Fibroblast of lung (primary cell): Measurements from ENCODE around the gene TWIST2. TPM values are rescaled to one million over a fixed set of nuclear protein-coding genes. Genes with fewer than 3 reads are reported as not detected.

Source experiments
- DNase-seq, 2 donors: peaks; one replicate each; pipeline versions ENCODE4 v3.0.0 to v3.0.0-alpha.2; 2010; ENCODE audit warnings: low read depth in 2 of 2
- H2AFZ ChIP-seq: 2 replicates; pipeline ENCODE4 v1.5.1; 2012; ENCODE audit warnings: low read length, control low read depth, inconsistent platforms
- H3K27ac ChIP-seq: 2 replicates; pipeline ENCODE4 v1.5.1; 2011; ENCODE audit warnings: low read length, control low read depth; ENCODE audit not compliant: insufficient read depth
- H3K27me3 ChIP-seq: 2 replicates; pipeline ENCODE4 v1.5.1; 2011; ENCODE audit warnings: mild to moderate bottlenecking, low read length; ENCODE audit not compliant: control insufficient read depth, insufficient read depth
- H3K36me3 ChIP-seq: 2 replicates; pipeline ENCODE4 v1.5.1; 2011; ENCODE audit warnings: low read length; ENCODE audit not compliant: control insufficient read depth, insufficient read depth
- H3K4me1 ChIP-seq: 2 replicates; pipeline ENCODE4 v1.5.1; 2011; ENCODE audit warnings: low read length; ENCODE audit not compliant: control insufficient read depth, insufficient read depth; ENCODE audit errors: extremely low read depth
- H3K4me2 ChIP-seq: 2 replicates; pipeline ENCODE4 v1.5.1; 2011; ENCODE audit warnings: low read length, control low read depth; ENCODE audit not compliant: insufficient read depth; ENCODE audit errors: extremely low read depth
- H3K4me3 ChIP-seq, 4 experiments: fragments of 200-600 bp in 1 of 4; sonication (generic) in 1 of 4; replicated peaks in 1 of 4; 2 replicates each; pipeline ENCODE4 v1.5.1; 2011 to 2016; ENCODE audit warnings: low read length in 4 of 4, low read depth in 3 of 4, mild to moderate bottlenecking in 3 of 4, control low read depth in 2 of 4, inconsistent platforms in 1 of 4, mixed read lengths in 1 of 4; ENCODE audit not compliant: insufficient read depth in 1 of 4; ENCODE audit errors: control extremely low read depth in 1 of 4
- H3K79me2 ChIP-seq: 2 replicates; pipeline ENCODE4 v1.5.1; 2012; ENCODE audit warnings: mild to moderate bottlenecking, low read length, inconsistent platforms; ENCODE audit not compliant: control insufficient read depth, insufficient read depth
- H3K9ac ChIP-seq: 2 replicates; pipeline ENCODE4 v1.5.1; 2011; ENCODE audit warnings: mild to moderate bottlenecking, low read length, control low read depth; ENCODE audit not compliant: insufficient read depth
- H3K9me3 ChIP-seq: 2 replicates; pipeline ENCODE4 v1.5.1; 2012; ENCODE audit warnings: low read depth, low read length; ENCODE audit not compliant: control insufficient read depth, insufficient read depth
- H4K20me1 ChIP-seq: 2 replicates; pipeline ENCODE4 v1.5.1; 2011; ENCODE audit warnings: low read length; ENCODE audit not compliant: control insufficient read depth, insufficient read depth; ENCODE audit errors: extremely low read depth
- CTCF ChIP-seq, 2 donors: IDR thresholded peaks in 1 of 2; conservative IDR thresholded peaks in 1 of 2; 1 replicate in 1 of 2; 2 replicates in 1 of 2; pipeline ENCODE4 v1.5.1; 2011 to 2012; ENCODE audit warnings: low read length in 2 of 2, control low read depth in 1 of 2, inconsistent platforms in 1 of 2, low read depth in 1 of 2, mild to moderate bottlenecking in 1 of 2
- EZH2 ChIP-seq: IDR thresholded peaks from 2 replicates; pipeline ENCODE4 v1.5.1; 2012; ENCODE audit warnings: low read length, control low read depth, mild to moderate bottlenecking; ENCODE audit errors: missing control alignments
- polyA plus RNA-seq, 2 donors: library from polyadenylated mRNA; depleted of rRNA in 1 of 2; stranded (reverse) in 1 of 2; unstranded in 1 of 2; fragments of >200 nt; gene quantifications; 2 replicates each; pipeline ENCODE4 v1.2.1, GENCODE V29; 2011 to 2012; ENCODE audit warnings: missing spikeins in 1 of 2
- total RNA-seq: library from RNA; depleted of rRNA; stranded (reverse); fragments of >200 nt; gene quantifications from 2 replicates; pipeline ENCODE4 v1.2.1, GENCODE V29; 2014

The TWIST2 gene
- total and polyA plus RNA-seq, 2 donors (not counting 1 experiment from before 2014, with no cell fraction given), result 85.2 to 118 TPM

GRCh38 chr2:238884812-238885408 lies 37.0 kb downstream of the TWIST2 start:
- H3K36me3 ChIP-seq, result peaks cover 10% of the 10 kb centered on the region
- no peaks in the 10 kb centered on the region for H3K27me3 ChIP-seq
- peaks cover 74% of the 10 kb centered on the region for H3K79me2 ChIP-seq
- no peak overlapping the region for H2AFZ ChIP-seq
- peaks cover 21% of the 10 kb centered on the region for H3K4me1 ChIP-seq
- H3K27ac ChIP-seq, result no peak overlapping the region
- no peak overlapping the region for H3K4me2 ChIP-seq
- H3K9ac ChIP-seq, result no peak overlapping the region
- H3K4me3 ChIP-seq, result no peak overlapping the region
- H4K20me1 ChIP-seq, result peaks cover 2% of the 10 kb centered on the region
- no peaks in the 10 kb centered on the region for H3K9me3 ChIP-seq
- TF ChIP-seq EZH2 (no peak), CTCF (conservative IDR thresholded peaks at IDR 0.05 in 1 of 2, IDR thresholded peaks at IDR 0.05 in 1 of 2; ENCODE audit: low read depth in 1 of 2, low read length in 2 of 2) (no peak)
- no peak for DNase-seq

GRCh38 chr2:238886453-238887094 lies 38.7 kb downstream of the TWIST2 start:
- Histone ChIP-seq H3K27ac (no peak overlapping the region), H3K9me3 (no peaks in the 10 kb centered on the region), H3K4me3 (no peak overlapping the region), H3K27me3 (no peaks in the 10 kb centered on the region), H3K9ac (no peak overlapping the region), H3K4me1 (peaks cover 19% of the 10 kb centered on the region), H3K36me3 (peaks cover 14% of the 10 kb centered on the region), H3K4me2 (no peak overlapping the region), H4K20me1 (peaks cover 2% of the 10 kb centered on the region), H2AFZ (no peak overlapping the region), H3K79me2 (peaks cover 84% of the 10 kb centered on the region)
- no peak for DNase-seq
- TF ChIP-seq EZH2 (no peak), CTCF (conservative IDR thresholded peaks at IDR 0.05 in 1 of 2, IDR thresholded peaks at IDR 0.05 in 1 of 2; ENCODE audit: low read depth in 1 of 2, low read length in 2 of 2) (no peak)

GRCh38 chr2:238887616-238888015 lies 39.7 kb downstream of the TWIST2 start:
- peaks cover 80% of the 10 kb centered on the region for H3K79me2 ChIP-seq
- H4K20me1 ChIP-seq, result no peaks in the 10 kb centered on the region
- no peak overlapping the region for H3K27ac ChIP-seq
- H3K36me3 ChIP-seq, result peaks cover 16% of the 10 kb centered on the region
- no peak for TF ChIP-seq CTCF (conservative IDR thresholded peaks at IDR 0.05 in 1 of 2, IDR thresholded peaks at IDR 0.05 in 1 of 2; ENCODE audit: low read depth in 1 of 2, low read length in 2 of 2)
- TF ChIP-seq EZH2, result no peak
- no peak overlapping the region for H3K4me3 ChIP-seq
- H3K27me3 ChIP-seq, result no peaks in the 10 kb centered on the region
- peaks cover 9% of the 10 kb centered on the region for H3K4me1 ChIP-seq
- no peak overlapping the region for H2AFZ ChIP-seq
- no peak for DNase-seq
- no peak overlapping the region for H3K4me2 ChIP-seq
- H3K9me3 ChIP-seq, result no peaks in the 10 kb centered on the region
- H3K9ac ChIP-seq, result no peak overlapping the region
